ENCODE results near the gene RAET1L.
"Not testable (repeated sequence)": the region's sequence is repeated elsewhere in the genome, so short reads cannot be mapped to it uniquely, and the experiment has no call there.

RAET1L gene

DNA sequence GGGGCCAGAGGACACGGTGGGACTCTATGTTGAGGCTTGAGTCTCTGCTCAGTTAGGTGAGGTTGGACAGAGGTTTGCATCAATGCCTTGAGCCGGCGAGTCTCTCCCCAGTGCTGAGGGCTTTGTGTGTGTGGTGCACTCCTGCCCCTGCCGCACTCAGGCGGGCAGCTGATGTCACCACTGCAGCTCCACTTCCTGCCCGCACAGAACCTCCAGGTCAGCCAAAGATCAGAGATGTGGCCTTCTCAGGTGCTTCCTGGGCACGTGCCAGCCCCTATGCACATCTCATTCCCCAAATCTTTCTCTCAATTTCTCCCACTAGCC, 33.9 kb downstream of the RAET1L start:
- not testable (repeated sequence) for DNase-seq

DNA sequence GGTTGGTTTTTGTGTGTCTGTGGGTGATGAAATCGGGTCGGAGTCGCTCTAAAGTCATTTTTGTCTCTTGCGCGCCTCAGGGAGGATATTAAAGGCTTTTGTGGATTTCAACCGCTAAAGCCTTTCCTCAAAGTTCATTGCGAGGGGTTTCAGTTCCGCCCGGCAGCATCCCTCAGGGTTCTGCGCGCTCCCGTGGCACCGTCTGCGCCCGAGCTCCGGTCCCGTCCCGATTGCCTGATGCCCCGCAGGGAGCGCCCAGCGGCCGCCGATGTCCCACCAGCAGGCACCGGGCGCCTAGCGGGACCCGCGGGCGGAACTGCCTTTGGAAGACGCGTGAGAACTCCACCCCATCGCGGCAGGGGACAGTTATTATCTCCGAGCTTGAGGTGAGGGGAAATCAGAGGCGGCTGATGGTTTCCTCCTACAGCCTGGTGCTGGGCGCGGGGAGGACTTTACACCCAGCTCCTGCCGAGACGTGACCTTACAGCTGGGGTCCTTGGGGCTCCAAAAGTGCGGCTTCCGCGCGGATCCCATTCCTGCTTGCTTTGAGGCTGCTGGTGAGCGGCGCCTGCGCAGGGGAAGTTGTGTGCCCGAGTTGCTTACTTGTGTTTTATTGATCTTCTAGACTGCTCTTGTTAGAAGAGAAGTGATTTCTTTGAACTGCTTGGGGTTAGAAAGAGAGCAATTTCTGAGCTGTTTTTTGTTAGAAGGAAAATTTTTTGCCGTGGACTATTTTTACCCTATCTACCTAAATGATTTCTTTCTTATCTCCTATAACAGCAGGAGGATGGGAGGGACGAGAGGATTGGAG, 34.5 kb downstream of the RAET1L start:
- no peak for DNase-seq

DNA sequence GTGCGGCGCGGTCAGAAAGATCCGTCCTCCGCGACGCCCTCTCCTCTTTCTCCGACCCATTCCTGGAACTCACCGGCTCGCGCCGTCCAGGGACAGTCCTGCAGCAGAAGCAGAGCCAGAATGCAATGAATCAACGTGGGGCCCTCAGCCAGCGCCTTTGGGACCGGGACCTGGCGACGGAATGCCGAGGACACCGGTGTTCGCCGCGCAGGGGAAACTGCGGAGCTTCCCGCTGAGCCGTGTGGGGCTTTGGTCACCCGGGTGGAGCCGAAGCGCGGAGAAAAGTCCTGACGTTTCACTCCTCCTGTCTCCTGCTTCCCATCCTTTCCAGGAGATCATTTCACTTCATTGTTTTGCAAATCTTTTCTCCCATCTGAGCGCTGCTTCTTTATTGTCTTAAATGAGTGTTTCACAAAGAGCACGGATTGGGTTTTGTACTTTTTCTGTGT, 35.1 kb downstream of the RAET1L start:
- DNase-seq: no peak

DNA sequence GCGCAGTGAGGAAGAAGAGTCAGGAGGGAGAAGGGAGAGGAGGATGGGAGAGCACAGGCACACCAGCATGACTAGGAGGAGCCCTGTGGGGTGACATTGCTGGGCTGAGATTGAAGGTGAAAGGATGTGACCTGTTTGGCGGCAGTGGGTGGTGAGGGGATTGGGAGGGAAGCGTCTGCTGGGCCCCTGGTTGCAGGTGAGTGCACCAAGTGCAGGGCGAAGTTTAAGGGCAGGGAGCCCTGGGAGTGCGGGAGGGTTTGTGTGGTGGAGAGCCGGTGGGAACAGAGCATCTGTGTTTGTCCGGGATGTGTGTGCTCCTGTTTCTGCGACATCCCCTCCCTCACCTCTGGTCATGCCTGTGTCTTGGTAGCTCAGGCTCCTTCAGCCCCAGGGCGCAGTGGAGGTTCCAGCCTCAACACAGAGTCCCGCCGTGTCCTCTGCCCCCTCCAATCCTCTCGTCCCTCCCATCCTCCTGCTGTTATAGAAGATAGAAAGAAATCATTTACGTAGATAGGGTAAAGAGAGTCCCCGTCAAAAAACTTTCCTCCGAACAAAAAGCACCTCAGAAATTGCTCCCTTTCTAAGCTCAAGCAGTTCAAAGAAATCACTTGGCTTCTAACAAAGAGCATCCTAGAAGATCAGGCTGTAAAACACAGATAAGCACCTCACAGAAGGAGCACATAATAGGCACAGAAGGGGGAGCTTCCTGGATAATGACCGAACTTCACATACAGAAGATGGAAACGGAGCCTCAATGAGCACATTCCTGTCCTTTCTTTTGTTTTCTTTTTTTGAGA, 36.6 kb downstream of the RAET1L start:
- no peak for DNase-seq

DNA sequence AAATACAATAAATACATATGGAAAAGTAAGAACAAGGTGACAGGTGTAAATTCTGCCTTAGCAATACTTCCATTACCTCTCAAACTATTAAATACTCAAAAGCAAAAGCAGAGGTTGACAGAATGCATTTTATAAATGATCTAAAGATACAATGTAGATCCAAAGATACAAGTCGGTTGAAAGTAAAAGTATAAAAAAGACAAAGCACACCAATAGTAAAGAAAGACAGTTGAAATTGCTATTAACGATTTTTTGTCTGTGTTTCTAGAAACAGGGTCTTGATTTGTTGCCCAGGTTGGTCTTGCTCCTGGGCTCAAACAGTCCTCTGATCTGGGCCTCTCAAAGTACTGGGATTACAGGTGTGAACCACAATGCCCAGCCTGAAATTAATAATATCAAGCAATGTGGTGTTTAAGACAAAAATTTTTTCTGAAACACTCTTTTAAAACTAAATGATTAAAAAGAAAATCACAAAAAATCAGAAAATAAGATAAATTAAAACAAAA, 37.7 kb downstream of the RAET1L start:
- no peak for DNase-seq

DNA sequence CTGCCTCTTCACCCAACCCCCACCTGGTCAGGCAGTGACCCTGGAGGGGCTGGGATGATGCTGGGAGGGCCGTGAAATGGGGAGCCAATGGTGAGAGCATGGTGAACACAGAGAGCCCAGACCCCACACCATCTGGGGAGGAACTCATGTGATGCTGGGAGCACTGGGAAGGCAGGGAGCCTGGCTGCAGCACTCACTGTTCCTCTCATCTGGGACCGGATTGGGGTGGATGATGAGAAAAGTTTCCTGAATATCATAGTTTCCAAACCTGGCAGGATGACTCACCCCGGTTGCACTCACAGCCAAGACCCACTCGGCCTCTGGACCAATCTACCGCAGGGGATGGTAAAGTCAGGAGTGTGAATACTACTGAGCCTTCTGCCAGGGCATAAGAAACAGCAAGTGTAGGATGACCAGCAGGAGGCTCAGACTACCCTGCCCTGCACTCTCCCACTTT, 39.8 kb downstream of the RAET1L start:
- no peak for DNase-seq

DNA sequence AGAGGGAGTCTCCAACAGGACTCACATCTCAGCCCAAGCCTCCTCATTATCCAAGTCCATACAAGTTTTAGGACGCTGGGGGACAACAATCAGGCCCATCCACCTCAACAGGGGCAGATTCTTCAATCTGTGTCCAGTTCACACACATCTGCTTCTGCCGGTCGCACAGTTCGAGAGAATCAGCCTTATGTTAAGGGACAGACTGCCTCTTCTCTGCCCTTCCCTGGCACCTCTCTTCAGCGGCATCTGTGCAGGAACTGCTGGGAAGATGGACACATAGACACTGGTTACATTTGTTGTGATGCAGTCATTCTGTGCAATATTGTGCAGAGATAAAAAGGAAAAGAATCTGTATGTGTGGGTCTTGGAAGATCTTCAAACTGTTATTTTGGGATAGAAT, 40.6 kb downstream of the RAET1L start:
- DNase-seq: no peak

DNA sequence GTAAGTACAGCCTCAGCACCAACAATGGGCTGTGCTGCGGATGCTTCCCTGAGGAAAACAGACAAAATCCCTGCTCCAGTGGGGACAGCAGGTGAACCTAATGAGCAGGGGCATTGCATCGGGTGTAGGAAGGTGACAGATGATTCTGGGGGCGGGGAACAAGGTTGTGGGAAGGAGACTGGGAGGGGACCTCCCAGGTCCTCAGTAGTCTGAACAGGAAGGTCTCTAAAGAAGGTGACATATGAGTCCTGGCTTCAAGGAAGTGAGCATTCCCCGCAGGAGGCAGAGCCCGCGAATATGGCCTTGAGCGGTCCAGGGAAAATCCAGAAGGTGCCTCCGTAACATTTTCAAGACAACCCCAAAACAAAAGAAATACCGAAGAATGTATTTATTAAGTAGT, 42.2 kb downstream of the RAET1L start:
- no peak for DNase-seq

DNA sequence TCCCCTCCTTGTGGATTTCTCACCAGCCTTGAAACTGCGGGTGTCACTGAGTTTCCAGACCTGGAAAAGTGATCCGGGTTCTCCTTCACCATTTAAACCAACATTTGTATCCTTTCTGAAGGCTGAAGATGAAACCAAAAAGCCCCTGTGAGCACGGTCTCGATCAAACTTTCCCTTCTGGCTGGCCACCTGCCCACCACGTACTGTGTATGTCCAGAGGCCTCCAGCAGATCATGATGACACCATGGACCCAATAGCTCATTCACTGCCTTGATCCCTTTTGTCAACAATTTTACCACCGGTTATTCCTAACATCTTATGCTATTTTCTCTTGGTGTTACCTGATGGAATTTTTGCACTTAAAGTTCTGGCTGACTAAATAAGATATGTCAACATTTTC, 46.0 kb downstream of the RAET1L start:
- DNase-seq: no peak

DNA sequence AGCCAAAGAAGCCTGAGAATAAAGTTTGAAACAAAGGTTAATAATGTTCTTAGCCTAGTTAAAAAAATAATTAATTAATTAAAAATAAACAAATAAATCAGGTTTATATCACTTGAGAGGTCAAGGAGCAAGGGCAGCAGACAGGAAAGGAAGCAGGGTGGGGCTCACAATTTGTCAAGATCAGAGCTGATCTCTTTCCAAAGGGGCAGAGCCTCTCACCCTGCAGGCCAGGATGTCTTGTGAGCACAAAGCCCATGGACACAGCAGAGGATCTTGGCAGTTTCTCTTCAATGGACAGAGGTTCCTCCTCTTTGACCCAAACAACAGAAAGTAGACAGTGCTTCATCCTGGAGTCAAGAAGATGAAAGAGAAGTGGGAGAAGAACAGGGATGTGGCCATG, 46.7 kb downstream of the RAET1L start:
- no peak for DNase-seq

DNA sequence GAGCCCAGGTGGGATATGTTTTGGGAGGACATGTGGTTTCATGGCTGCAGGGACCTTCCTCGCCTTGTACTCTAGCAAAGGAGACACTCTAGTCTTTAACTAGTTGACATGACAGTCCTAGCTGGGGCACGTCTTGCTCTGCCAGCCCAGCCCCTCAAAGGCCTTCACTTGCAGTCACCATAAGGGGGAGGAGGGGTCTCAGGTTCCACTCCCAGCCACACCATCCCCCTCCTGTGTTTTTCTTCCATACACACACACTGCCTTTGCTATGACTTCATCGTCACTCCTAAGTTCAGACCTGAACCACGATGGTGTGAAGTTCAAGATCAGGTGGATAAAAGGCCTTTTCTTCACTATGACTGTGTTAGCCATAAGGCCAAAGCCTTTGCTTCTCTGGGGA, 48.1 kb downstream of the RAET1L start:
- no peak for DNase-seq

DNA sequence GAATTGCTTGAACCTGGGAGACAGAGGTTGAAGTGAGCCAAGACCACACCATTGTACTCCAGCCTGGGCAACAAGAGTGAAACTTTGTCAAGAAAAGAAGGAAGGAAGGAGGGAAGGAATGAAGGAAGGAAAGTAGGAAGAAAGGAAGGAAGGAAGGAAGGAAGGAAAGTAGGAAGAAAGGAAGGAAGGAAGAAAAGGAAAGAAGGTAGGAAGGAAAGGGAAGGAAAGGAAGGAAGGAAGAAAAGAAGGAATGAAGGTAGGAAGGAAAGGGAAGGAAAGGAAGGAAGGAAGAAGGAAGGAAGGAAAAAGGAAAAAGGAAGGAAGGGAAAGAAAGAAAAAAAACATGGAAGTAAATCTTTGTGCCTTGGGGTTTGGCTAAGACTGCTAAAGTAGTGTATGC, 49.9 kb downstream of the RAET1L start:
- DNase-seq: no peak

DNA sequence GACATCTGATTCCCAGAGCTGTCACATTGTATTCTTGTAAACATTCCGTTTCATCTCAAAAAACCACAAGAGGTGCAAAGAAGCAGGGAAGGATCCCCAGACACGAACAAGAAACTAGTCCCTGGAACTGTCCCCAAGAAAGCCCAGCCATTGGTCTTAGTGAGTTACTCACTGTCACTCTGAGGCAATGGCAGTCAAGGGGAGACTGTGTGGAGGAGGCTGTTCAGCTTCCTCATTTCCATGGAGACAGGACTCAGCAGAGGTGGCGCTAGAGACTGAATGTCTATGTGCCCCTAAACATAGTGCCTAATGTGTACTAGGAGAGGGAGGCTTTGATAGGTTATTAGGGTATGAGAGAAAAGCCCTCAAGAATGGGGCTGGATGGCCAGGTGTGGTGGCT, 50.5 kb downstream of the RAET1L start:
- DNase-seq: no peak

DNA sequence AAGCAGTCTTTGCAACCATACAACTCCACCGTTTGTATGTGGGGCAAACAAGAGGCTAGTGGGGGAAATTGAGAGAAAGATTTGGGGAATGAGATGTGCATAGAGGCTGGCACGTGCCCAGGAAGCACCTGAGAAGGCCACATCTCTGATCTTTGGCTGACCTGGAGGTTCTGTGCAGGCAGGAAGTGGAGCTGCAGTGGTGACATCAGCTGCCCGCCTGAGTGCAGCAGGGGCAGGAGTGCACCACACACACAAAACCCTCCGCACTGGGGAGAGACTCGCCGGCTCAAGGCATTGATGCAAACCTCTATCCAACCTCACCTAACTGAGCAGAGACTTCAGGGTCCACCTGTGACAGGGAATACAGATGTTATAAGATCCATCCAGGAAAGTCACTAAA, 50.9 kb downstream of the RAET1L start:
- not testable (repeated sequence) for DNase-seq

DNA sequence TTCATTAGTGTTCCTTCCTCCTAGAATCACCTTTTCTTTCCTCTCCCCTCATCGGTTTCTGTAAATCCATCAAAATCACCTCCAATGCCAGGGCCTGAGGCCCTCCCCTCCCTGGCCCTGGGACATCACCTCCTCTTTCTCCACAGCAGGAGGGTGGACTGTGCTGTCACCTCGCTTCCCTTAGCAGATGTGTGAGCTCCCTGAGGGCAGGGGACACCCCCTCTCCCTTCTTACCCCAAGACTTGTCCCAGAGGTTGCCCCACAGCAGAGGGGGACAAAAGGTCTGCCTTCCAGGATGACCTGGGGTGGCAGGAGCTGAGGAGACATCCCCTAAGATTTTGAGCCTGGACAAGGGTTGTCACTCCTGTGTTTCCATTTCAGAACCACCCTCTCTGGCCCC, 55.7 kb downstream of the RAET1L start:
- DNase-seq: no peak

DNA sequence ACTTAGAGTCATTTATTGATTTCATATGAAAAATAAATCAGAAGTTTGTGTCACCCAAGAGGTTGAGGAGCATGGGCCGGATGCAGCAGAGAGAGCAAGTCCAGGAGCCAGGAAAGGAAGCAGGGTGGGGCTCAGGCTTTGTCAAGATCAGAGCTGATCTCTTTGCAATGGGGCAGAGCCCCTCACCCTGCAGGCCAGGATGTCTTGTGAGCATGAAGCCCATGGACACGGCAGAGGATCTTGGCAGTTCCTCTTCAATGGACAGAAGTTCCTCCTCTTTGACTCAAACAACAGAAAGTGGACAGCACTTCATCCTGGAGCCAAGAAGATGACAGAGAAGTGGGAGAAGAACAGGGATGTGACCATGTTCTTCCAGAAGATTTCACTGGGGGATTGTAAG, 56.4 kb downstream of the RAET1L start:
- not testable (repeated sequence) for DNase-seq
